ENCODE results near the gene RPL7L1. TPM values are rescaled to one million over a fixed set of nuclear protein-coding genes. Genes with fewer than 3 reads are reported as not detected.

RPL7L1 gene
- total RNA-seq, 1 experiment from 2014 or later = 183 TPM

DNA sequence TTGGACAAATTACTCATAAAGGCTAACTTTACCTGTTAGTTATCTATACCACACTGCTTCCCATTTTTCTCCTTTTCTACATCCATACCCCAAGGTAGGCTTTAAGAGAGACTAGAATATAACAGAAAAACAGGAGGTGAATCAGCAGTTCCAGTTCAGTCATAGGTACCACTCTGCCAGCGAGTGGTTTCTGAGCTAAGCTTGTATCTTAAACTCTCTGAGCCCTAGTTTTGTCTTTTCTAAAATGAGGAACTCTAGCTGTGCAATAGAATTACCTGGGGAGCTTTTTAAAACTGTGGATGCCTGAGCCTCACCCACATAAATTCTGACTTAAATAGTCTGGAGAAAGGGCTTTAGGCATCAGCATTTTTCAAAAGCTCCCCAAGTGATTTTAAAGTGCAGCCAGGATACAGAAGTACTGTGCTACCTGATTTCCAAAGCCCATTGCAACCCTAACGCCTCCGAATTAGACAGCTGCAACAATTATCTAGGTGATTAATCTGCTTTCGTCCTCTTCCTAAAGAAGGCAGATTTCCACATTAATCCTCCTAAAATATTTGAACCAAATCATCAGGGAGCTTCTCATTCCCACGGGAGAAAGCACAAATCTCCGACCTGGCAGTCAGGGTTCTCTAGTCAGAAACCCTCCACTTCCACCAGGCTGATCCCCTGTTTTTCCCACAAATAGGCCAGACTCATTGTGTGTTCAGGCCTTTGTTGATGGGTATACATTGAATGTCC is 37.4 kb upstream of the RPL7L1 start:
- H3K36me3 ChIP-seq (ENCODE audit: insufficient read depth, low read length, poor library complexity, severe bottlenecking) = no peaks in the 10 kb centered on the region
- intact Hi-C loops (cut with micrococcal nuclease; ENCODE audit: unreplicated experiment) = no loop called here
- no peak for DNase-seq (ENCODE audit: low spot score)
- H3K4me1 ChIP-seq (ENCODE audit: insufficient read depth, low read length, poor library complexity, severe bottlenecking) = peaks cover 5% of the 10 kb centered on the region
- no TSS peak for BruUV-seq (replicated peaks)
- TF ChIP-seq, protein P1, sequence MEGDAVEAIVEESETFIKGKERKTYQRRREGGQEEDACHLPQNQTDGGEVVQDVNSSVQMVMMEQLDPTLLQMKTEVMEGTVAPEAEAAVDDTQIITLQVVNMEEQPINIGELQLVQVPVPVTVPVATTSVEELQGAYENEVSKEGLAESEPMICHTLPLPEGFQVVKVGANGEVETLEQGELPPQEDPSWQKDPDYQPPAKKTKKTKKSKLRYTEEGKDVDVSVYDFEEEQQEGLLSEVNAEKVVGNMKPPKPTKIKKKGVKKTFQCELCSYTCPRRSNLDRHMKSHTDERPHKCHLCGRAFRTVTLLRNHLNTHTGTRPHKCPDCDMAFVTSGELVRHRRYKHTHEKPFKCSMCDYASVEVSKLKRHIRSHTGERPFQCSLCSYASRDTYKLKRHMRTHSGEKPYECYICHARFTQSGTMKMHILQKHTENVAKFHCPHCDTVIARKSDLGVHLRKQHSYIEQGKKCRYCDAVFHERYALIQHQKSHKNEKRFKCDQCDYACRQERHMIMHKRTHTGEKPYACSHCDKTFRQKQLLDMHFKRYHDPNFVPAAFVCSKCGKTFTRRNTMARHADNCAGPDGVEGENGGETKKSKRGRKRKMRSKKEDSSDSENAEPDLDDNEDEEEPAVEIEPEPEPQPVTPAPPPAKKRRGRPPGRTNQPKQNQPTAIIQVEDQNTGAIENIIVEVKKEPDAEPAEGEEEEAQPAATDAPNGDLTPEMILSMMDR (conservative IDR thresholded peaks at IDR 0.05; ENCODE audit: low read depth, low read length) = no peak
- TF ChIP-seq EZH2 (IDR thresholded peaks at IDR 0.05; ENCODE audit: borderline replicate concordance, low read depth, low read length, poor library complexity, severe bottlenecking) = no peak
- no peaks in the 10 kb centered on the region for H3K27me3 ChIP-seq (replicated peaks; ENCODE audit: insufficient read depth, low read depth, low read length, poor library complexity)
- no peak overlapping the region for H3K4me3 ChIP-seq (ENCODE audit: low read depth, low read length, poor library complexity, severe bottlenecking)
- H3K27ac ChIP-seq (ENCODE audit: low read depth, low read length, poor library complexity, severe bottlenecking) = no peak overlapping the region
- POLR2A ChIA-PET (ENCODE audit: low non-redundant PET) = no interaction called here
- no peaks in the 10 kb centered on the region for H3K9me3 ChIP-seq (ENCODE audit: low read depth, low read length, poor library complexity, severe bottlenecking)
- CTCF ChIA-PET = no interaction called here

GRCh38 chr6:42845327-42845694 is 34.1 kb upstream of the RPL7L1 start:
- no peaks in the 10 kb centered on the region for H3K9me3 ChIP-seq (ENCODE audit: low read depth, low read length, poor library complexity, severe bottlenecking)
- H3K4me1 ChIP-seq (ENCODE audit: insufficient read depth, low read length, poor library complexity, severe bottlenecking) = peaks cover 5% of the 10 kb centered on the region
- no peak overlapping the region for H3K27ac ChIP-seq (ENCODE audit: low read depth, low read length, poor library complexity, severe bottlenecking)
- no TSS peak for BruUV-seq (replicated peaks)
- TF ChIP-seq, protein P1 (conservative IDR thresholded peaks at IDR 0.05; ENCODE audit: low read depth, low read length) = no peak
- POLR2A ChIA-PET (ENCODE audit: low non-redundant PET) = no interaction called here
- intact Hi-C loops (cut with micrococcal nuclease; ENCODE audit: unreplicated experiment) = no loop called here
- CTCF ChIA-PET = no interaction called here
- no peak for DNase-seq (ENCODE audit: low spot score)
- no peaks in the 10 kb centered on the region for H3K27me3 ChIP-seq (replicated peaks; ENCODE audit: insufficient read depth, low read depth, low read length, poor library complexity)
- no peak overlapping the region for H3K4me3 ChIP-seq (ENCODE audit: low read depth, low read length, poor library complexity, severe bottlenecking)
- no peaks in the 10 kb centered on the region for H3K36me3 ChIP-seq (ENCODE audit: insufficient read depth, low read length, poor library complexity, severe bottlenecking)

- ChIA-PET POLR2A (ENCODE audit: low non-redundant PET) (no interaction called here), CTCF (no interaction called here)
- H3K4me3 ChIP-seq (ENCODE audit: low read depth, low read length, poor library complexity, severe bottlenecking) = no peak overlapping the region
- no peaks in the 10 kb centered on the region for H3K27me3 ChIP-seq (replicated peaks; ENCODE audit: insufficient read depth, low read depth, low read length, poor library complexity)
- TF ChIP-seq, protein P1 (conservative IDR thresholded peaks at IDR 0.05; ENCODE audit: low read depth, low read length) = no peak
- TF ChIP-seq EZH2 (IDR thresholded peaks at IDR 0.05; ENCODE audit: borderline replicate concordance, low read depth, low read length, poor library complexity, severe bottlenecking) = no peak
- no TSS peak for BruUV-seq (replicated peaks)
- H3K9me3 ChIP-seq (ENCODE audit: low read depth, low read length, poor library complexity, severe bottlenecking) = no peaks in the 10 kb centered on the region
- DNase-seq (ENCODE audit: low spot score) = no peak
- intact Hi-C loops (cut with micrococcal nuclease; ENCODE audit: unreplicated experiment) = no loop called here
- peaks cover 5% of the 10 kb centered on the region for H3K4me1 ChIP-seq (ENCODE audit: insufficient read depth, low read length, poor library complexity, severe bottlenecking)
- H3K36me3 ChIP-seq (ENCODE audit: insufficient read depth, low read length, poor library complexity, severe bottlenecking) = no peaks in the 10 kb centered on the region
- no peak overlapping the region for H3K27ac ChIP-seq (ENCODE audit: low read depth, low read length, poor library complexity, severe bottlenecking)
Measured at GRCh38 chr6:42846505-42846904, 32.9 kb upstream of the RPL7L1 start.

Data from A673 (cell line).